NCI-H748 (cell line): ENCODE measurements around the gene ARMC5.
"Not testable (repeated sequence)": the region's sequence is repeated elsewhere in the genome, so short reads cannot be mapped to it uniquely, and the experiment has no call there.

ENCODE experiments used
- DNase-seq: peaks from one replicate; lab custom pipeline; 2025; ENCODE audit not compliant: unreplicated experiment; lab: John Stamatoyannopoulos, UW

ARMC5 gene

DNA sequence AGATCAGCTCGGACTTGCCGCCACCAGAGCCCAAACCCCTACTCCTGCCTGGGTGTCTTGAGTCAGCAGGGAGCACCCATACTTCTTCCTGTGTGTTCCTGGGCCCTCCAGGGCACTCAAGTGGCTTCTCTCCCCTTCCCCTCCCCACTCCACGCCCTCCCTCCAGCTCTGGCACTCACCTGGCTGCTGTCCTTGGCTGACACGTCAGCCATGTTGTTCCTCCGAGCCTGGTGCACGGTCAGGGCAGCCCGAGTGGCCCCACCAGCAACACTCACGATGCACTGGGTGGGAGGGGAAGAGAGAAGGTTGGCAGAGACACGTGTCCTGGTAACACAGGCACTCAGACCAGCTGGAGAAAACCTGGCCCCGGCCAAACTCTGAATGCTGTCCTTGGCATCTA lies 37.4 kb downstream of the ARMC5 start:
- no peak for DNase-seq

DNA sequence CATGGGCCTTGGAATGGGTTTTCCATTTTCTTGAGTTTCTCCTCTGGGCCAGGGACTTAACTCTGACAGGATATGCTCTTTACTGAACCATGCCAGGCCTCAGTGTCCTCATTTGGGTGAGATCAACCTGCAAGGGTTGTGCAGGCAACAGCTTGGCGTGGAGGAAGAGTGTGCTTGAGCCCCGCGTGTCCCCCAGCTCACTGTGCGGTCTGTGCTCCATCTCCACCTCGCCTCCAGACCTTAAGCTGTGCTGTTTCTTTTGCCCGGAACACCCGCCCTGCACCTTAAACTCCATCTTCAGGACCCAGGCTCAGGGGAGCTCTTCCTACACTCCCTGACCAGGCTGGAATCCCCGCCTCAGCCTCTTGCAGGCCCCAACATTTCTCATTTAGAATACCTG lies 39.2 kb downstream of the ARMC5 start:
- no peak for DNase-seq

DNA sequence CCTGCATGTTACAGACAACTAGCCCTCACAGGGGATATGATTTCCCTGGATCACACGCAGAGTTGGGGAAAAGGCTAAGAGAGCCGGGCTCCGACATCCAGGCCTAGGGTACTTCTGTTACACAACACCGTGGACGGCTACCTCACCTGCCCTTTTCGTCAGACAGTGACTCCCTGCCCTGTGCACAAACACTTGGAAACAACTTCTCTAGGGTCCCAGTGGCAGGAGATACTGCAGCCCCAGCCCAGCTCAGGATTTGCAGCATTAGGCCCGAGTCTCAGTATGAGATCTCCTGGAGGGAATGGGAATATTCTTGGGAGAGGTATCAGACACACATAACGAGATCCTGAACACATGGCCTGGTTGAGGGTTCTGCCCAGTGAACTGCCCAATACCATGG lies 40.6 kb downstream of the ARMC5 start:
- no peak for DNase-seq

DNA sequence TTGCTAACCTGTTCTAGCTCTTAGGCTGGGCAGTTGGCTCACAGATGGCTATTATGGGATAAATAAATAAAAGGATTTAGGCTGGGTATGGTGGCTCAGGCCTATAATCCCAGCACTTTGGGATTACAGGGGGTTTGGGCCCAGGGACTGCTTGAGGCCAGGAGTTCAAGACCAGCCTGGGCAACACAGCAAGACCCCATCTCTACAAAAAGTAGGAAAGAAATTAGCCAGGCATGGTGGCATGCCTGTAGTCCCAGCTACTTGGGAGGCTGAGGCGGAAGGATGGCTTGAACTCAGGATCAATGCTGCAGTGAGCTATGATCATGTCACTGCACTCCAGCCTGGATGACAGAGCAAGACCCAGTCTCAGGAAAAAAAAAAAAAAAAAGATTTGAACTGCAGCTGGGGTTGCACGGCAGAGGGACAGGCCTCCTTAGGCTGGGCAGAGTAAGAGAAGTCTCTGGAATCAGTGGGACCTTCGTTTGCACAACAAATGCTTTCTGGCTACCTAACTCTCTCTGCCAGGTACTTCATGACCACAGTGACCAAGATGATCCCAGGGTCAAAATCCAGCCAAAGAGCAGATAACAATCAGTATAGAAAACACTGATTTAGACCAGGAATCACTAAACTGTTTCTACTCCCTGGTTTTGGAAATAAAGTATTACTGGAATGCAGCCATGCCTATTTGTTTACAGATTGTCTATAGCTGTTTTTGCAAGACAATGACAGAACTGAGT lies 42.1 kb downstream of the ARMC5 start:
- no peak for DNase-seq

DNA sequence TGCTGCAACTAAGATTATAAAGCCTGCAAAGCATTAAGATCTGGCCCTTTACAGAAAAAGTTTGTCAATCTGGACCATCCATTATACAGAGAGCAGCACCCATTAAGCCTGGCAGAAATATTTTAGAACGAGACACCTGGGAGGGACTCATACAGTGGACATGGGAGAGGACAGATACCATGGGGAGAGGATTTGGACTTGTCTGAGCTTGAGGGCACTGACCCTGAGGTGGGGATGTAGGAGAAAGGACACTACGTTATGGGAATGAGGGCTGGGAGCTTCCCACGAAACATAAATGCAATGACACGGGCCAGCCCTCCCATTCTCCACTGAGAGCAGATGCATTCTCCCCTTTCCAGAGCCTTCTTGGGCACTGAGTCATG lies 42.7 kb downstream of the ARMC5 start:
- no peak for DNase-seq

DNA sequence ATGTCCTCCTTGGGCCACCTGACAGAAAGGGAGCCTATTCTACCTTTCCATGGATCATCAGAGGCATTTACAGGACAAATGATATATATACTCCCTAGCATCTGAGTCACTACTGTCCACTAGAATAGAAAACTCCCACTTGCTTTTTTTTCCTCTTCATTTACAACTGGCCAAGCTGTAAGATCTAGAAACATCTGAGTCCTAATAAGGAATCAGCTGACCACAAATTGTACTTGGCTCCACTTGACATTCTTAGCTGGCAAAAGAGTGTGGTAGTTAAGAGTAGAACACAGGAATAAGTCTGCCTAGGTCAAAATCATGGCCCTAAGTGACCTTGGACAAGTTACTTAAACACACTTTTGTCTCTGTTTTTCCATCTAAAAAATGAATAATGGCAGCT lies 43.7 kb downstream of the ARMC5 start:
- no peak for DNase-seq

DNA sequence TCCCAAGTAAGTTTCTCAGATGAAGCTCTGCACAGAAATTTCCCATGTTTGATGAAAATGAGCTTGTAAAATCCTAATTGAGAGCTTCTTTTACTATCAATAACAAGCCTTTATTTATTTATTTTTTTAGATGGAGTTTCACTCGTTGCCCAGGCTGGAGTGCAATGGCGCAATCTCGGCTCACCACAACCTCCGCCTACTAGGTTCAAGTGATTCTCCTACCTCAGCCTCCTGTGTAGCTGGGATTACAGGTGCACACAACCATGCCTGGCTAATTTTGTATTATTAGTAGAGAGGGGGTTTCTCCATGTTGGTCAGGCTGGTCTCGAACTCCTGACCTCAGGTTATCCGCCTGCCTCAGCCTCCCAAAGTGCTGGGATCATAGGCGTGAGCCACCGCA lies 44.3 kb downstream of the ARMC5 start:
- DNase-seq, result not testable (repeated sequence)

DNA sequence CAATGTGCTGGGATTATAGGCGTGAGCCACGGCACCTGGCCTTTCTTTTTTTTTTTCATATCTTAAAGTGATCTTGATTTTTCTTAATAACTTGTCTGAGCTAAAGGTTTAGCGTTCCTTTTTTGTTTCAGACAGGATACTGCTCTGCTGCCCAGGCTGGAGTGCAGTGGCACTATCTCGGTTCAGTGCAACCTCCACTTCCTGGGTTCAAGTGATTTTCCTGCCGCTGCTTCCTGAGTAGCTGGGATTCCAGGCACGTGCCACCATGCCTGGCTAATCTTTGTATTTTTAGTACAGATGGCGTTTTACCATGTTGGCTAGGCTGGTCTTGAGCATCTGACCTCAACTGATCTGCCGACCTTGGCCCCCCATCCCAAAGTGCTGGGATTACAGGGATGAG lies 44.9 kb downstream of the ARMC5 start:
- DNase-seq, result no peak

DNA sequence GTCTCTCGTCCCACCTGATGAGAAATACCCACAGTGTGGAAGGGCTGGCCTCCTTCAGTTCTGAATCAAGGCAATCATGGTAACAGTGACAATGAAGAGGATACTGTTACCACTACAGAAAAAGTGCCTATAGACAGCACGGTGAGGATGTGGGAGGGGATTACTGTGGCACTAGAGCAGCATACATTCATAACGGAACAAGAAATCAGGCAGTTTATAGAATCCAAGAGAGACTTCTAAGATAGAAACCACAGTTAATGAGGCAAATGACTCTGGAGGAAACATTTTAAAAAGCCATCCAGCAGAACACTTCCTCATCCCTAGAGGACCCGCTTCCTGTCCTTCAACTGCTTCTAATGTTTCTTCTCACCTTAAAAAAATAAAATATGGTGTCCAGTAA lies 46.2 kb downstream of the ARMC5 start:
- DNase-seq, result no peak

DNA sequence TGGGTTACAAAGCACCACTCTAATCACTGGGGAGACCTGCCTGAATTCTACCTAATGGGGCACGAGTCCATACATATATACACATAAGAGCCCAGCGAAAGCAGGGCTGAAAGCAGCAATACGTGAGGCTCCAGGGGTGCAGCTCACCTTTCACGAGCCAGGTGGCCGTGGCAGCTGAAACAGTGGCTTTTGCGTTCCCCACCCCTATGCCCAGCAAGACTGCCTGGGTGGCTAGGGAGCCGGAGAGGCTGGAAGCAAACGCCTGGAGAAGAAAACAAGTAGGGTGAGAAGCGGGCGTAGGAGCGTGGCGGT lies 48.3 kb downstream of the ARMC5 start:
- DNase-seq, result no peak

DNA sequence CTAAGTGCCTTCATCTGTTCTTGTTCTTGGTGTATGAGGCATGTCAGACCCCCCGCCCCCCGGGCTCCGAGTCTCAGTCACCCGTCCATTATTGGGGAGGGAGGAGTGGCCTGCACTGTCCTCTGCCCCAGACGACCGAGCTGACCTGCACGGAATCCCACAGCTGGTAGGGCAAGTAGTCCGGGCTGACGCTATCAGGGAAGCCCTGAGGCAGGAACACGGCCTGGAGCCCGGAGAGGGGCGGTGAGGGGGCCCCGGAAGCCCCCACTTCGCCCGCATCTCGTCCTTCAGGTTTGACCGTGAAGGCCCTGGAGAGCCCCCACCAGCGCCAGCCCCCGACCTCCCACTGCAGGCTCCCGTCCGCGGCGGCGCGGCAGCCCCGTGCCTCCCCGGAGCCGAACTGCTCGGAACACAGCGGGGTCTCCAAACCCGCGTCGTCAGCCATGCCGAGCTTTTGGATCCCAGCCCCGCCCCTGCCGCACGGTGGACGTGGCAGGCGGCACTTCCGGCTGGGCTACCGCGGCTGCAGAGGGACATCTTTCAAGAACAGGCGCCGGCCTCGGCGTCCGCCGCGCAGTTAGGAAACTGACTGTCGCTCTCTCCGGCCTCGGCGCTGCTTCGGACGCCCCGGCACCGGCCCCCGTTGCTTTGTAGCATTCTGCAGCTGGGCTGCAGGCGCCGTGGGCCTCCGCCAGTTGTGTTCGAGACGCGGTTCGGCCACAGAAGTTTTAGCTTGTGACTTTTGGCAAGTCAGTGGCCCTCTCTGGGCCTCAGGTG lies 48.8 kb downstream of the ARMC5 start, which contains the start of gene RUSF1:
Gene RUSF1 (minus strand): TSS at position 463 of the 777 bp plus-strand sequence. CDS start 18 bp downstream, at position 445.
- peak; percentile 89 for DNase-seq

DNA sequence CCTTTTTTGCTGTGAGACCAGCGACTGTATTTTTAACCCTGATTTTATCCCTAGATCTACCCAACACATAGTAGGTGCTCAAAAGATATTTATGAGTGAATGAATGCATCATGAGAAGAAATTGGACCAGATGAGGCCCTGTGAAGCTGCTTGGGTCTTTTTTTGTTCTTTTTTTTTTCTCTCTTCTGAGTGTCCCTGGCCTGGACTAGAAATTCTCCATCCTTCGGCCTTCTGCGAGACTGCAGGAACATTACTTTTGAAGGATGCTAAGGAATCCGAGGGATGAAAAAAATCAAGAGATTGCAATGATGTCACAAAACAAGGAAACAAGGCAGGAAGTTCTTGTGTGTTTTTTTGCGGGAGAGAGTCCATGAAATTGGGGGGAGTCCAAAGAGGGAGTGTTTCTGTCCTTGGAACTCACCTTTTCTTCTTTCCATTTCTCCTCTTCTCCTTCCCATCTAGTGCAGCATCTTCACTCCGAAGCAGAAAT lies 49.5 kb downstream of the ARMC5 start:
- DNase-seq, result no peak

DNA sequence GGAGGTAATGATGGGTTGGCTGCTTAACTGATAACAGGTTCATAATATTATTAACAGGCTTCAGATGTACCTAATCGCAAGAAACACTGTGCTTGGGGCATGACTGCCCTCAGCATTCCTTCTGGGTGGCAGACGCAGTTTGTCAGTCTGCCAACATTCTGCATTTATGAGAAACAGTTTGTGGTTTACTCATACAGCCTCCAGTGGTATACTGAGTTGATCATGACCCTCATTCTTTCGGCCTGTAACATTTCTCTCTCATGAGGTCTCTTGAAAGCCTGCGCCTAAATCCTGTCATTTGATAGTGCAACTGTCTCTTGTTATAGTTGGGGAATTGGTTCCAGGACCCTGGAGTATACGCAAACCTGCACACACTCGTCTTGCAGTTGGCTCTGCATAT lies 53.8 kb downstream of the ARMC5 start:
- no peak for DNase-seq

DNA sequence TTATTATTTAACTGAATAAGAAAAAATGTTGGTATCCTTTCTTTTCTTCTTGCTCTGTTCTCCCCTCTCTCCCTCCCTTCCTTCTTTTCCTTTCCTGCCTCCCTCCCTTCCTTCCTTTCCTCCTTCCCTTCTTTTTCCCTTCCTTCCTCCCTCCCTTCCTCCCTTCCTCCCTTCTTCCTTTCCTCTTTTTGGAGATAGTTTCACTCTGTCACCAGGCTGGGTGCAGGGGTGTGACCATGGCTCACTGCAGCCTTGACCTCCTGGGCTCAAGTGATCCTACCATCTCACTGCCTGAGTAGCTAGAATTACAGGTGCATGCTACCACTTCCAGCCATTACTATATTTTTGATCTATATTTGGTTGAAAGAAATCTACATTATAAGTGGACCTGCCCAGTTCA lies 54.6 kb downstream of the ARMC5 start:
- no peak for DNase-seq
